ENCODE measurements around the gene ERVV-1.

The ERVV-1 gene

GRCh38 chr19:52991484-52991883 is 22.2 kb upstream of the ERVV-1 start:
- no peak overlapping the region for H3K9ac ChIP-seq (ENCODE audit: low read depth, low read length, poor library complexity, severe bottlenecking)
- no peaks in the 10 kb centered on the region for H3K9me2 ChIP-seq (replicated peaks; ENCODE audit: low read depth, low read length)
- H3K4me2 ChIP-seq (ENCODE audit: low read depth, low read length, poor library complexity, severe bottlenecking): no peak overlapping the region
- no peaks in the 10 kb centered on the region for H4K20me1 ChIP-seq (ENCODE audit: insufficient read depth, low read length, poor library complexity, severe bottlenecking)
- no peaks in the 10 kb centered on the region for H3K36me3 ChIP-seq (ENCODE audit: insufficient read depth, low read length)
- H3K27me3 ChIP-seq (ENCODE audit: insufficient read depth, low read length, poor library complexity, severe bottlenecking): no peaks in the 10 kb centered on the region
- H3K9me3 ChIP-seq (ENCODE audit: insufficient read depth, low read depth, low read length): 0 out of 2 replicates have a peak, but pooled peaks cover 7% of the 10 kb centered on the region
- H3K4me3 ChIP-seq (ENCODE audit: low read length, poor library complexity, severe bottlenecking): no peak overlapping the region
- no peaks in the 10 kb centered on the region for H3K79me2 ChIP-seq (ENCODE audit: insufficient read depth, low read length)
- TF ChIP-seq EZH2phosphoT487 (IDR thresholded peaks at IDR 0.05; ENCODE audit: borderline replicate concordance) (no peak), CTCF (conservative IDR thresholded peaks at IDR 0.05; ENCODE audit: low read length) (no peak)
- H2AFZ ChIP-seq (ENCODE audit: low read length): no peak overlapping the region
- H3F3A ChIP-seq (ENCODE audit: low read depth): no peaks in the 10 kb centered on the region
- H3K4me1 ChIP-seq (ENCODE audit: insufficient read depth, low read length, poor library complexity, severe bottlenecking): peaks cover 4% of the 10 kb centered on the region

GRCh38 chr19:52992109-52993004 is 21.4 kb upstream of the ERVV-1 start:
- Histone ChIP-seq H2AFZ (ENCODE audit: low read length) (no peak overlapping the region), H3K36me3 (ENCODE audit: insufficient read depth, low read length) (no peaks in the 10 kb centered on the region), H3K9me3 (ENCODE audit: insufficient read depth, low read depth, low read length) (no peaks in the 10 kb centered on the region), H4K20me1 (ENCODE audit: insufficient read depth, low read length, poor library complexity, severe bottlenecking) (no peaks in the 10 kb centered on the region), H3K79me2 (ENCODE audit: insufficient read depth, low read length) (no peaks in the 10 kb centered on the region), H3K9me2 (replicated peaks; ENCODE audit: low read depth, low read length) (no peaks in the 10 kb centered on the region), H3K4me1 (ENCODE audit: insufficient read depth, low read length, poor library complexity, severe bottlenecking) (peaks cover 4% of the 10 kb centered on the region), H3K4me3 (ENCODE audit: low read length, poor library complexity, severe bottlenecking) (no peak overlapping the region), H3K4me2 (ENCODE audit: low read depth, low read length, poor library complexity, severe bottlenecking) (peak overlapping the region; percentile 34), H3K9ac (ENCODE audit: low read depth, low read length, poor library complexity, severe bottlenecking) (no peak overlapping the region), H3F3A (ENCODE audit: low read depth) (no peaks in the 10 kb centered on the region), H3K27me3 (ENCODE audit: insufficient read depth, low read length, poor library complexity, severe bottlenecking) (no peaks in the 10 kb centered on the region)
- TF ChIP-seq CTCF (conservative IDR thresholded peaks at IDR 0.05; ENCODE audit: low read length) (no peak), EZH2phosphoT487 (IDR thresholded peaks at IDR 0.05; ENCODE audit: borderline replicate concordance) (no peak)

GRCh38 chr19:52993342-52994178 is 20.2 kb upstream of the ERVV-1 start:
- no peaks in the 10 kb centered on the region for H4K20me1 ChIP-seq (ENCODE audit: insufficient read depth, low read length, poor library complexity, severe bottlenecking)
- peak overlapping the region; percentile 74 for H3K4me2 ChIP-seq (ENCODE audit: low read depth, low read length, poor library complexity, severe bottlenecking)
- no peaks in the 10 kb centered on the region for H3K27me3 ChIP-seq (ENCODE audit: insufficient read depth, low read length, poor library complexity, severe bottlenecking)
- H3K9ac ChIP-seq (ENCODE audit: low read depth, low read length, poor library complexity, severe bottlenecking): peak overlapping the region; percentile 39
- no peaks in the 10 kb centered on the region for H3F3A ChIP-seq (ENCODE audit: low read depth)
- peak overlapping the region; percentile 79 for H2AFZ ChIP-seq (ENCODE audit: low read length)
- peaks cover 4% of the 10 kb centered on the region for H3K4me1 ChIP-seq (ENCODE audit: insufficient read depth, low read length, poor library complexity, severe bottlenecking)
- no peaks in the 10 kb centered on the region for H3K36me3 ChIP-seq (ENCODE audit: insufficient read depth, low read length)
- H3K4me3 ChIP-seq (ENCODE audit: low read length, poor library complexity, severe bottlenecking): peak overlapping the region; percentile 67
- peak; percentile 36 for TF ChIP-seq CTCF (conservative IDR thresholded peaks at IDR 0.05; ENCODE audit: low read length)
- TF ChIP-seq EZH2phosphoT487 (IDR thresholded peaks at IDR 0.05; ENCODE audit: borderline replicate concordance): no peak
- no peaks in the 10 kb centered on the region for H3K79me2 ChIP-seq (ENCODE audit: insufficient read depth, low read length)
- H3K9me2 ChIP-seq (replicated peaks; ENCODE audit: low read depth, low read length): no peaks in the 10 kb centered on the region
- no peaks in the 10 kb centered on the region for H3K9me3 ChIP-seq (ENCODE audit: insufficient read depth, low read depth, low read length)
